SH-SY5Y (cell line): ENCODE measurements around the gene DCTN1.

ENCODE experiments used
- GATA2 ChIP-seq: IDR thresholded peaks from 2 replicates; pipeline ENCODE4 v1.6.1; 2011; ENCODE audit warnings: mild to moderate bottlenecking, low read depth, low read length
- GATA3 ChIP-seq: IDR thresholded peaks from 2 replicates; pipeline ENCODE4 v1.6.1; 2011; ENCODE audit warnings: low read depth, mild to moderate bottlenecking, low read length, moderate library complexity

DNA sequence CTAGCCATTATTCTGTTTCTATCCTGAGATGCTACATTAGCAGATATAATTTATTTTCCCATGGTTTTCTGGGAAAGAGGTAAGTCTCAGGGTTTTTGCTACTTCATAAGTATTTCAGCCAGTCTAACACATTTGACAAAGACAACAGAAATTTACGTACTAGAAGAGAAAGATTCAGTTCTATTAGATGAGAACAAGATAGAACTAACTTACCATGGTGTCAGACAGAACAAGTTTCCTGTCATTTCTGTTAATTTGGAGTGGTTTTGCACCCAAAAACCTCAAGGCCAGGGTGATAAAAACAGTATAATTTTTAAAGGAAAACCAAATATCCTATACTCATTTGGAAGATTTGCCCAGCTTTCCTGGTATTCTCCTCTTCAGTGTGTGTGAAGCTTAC is 52.5 kb downstream of the DCTN1 start:
- TF ChIP-seq GATA2, result no peak
- TF ChIP-seq GATA3, result no peak
